Astrocyte (in vitro differentiated cells and primary cell): ENCODE measurements around the gene C3. TPM values are rescaled to one million over a fixed set of nuclear protein-coding genes. Genes with fewer than 3 reads are reported as not detected.

ENCODE experiments used
- DNase-seq: peaks from one replicate; pipeline ENCODE4 v3.0.0-alpha.2; 2010; ENCODE audit warnings: low read depth
- FAIRE-seq: peaks from 2 replicates; lab custom pipeline; 2011; peaks lifted over from hg19 to GRCh38; lab: Jason Lieb, UNC
- H2AFZ ChIP-seq: 2 replicates; pipeline ENCODE4 v1.6.0; 2012; ENCODE audit warnings: low read depth, low read length, inconsistent platforms
- H3K27ac ChIP-seq: 2 replicates; pipeline ENCODE4 v1.5.1; 2011; ENCODE audit warnings: low read depth, low read length, inconsistent platforms
- H3K27me3 ChIP-seq: 2 replicates; pipeline ENCODE4 v1.6.0; 2011; ENCODE audit warnings: low read length, inconsistent platforms; ENCODE audit not compliant: insufficient read depth
- H3K36me3 ChIP-seq: 2 replicates; pipeline ENCODE4 v1.5.1; 2011; ENCODE audit warnings: low read length, inconsistent platforms; ENCODE audit not compliant: insufficient read depth
- H3K4me1 ChIP-seq: 2 replicates; pipeline ENCODE4 v1.5.1; 2011; ENCODE audit warnings: low read length, inconsistent platforms; ENCODE audit not compliant: insufficient read depth
- H3K4me2 ChIP-seq: 2 replicates; pipeline ENCODE4 v1.6.0; 2012; ENCODE audit warnings: low read length, inconsistent platforms
- H3K4me3 ChIP-seq: 2 replicates; pipeline ENCODE4 v1.5.1; 2011; ENCODE audit warnings: low read depth, mild to moderate bottlenecking, low read length, inconsistent platforms; ENCODE audit not compliant: insufficient read depth
- H3K79me2 ChIP-seq: 2 replicates; pipeline ENCODE4 v1.6.0; 2012; ENCODE audit warnings: mild to moderate bottlenecking, low read length, inconsistent platforms; ENCODE audit not compliant: insufficient read depth
- H3K9ac ChIP-seq: 2 replicates; pipeline ENCODE4 v1.6.0; 2012; ENCODE audit warnings: mild to moderate bottlenecking, low read length, inconsistent platforms
- H3K9me3 ChIP-seq: 2 replicates; pipeline ENCODE4 v1.5.1; 2012; ENCODE audit warnings: low read depth, mild to moderate bottlenecking, low read length, inconsistent platforms; ENCODE audit not compliant: insufficient read depth
- H4K20me1 ChIP-seq: 2 replicates; pipeline ENCODE4 v1.6.0; 2012; ENCODE audit warnings: low read length, inconsistent platforms; ENCODE audit not compliant: insufficient read depth
- H3K27ac Mint-ChIP-seq: one replicate; pipeline ENCODE4 v1.8.0; 2021; ENCODE audit warnings: mild to moderate bottlenecking, mixed read lengths; ENCODE audit not compliant: unreplicated experiment
- H3K27me3 Mint-ChIP-seq: one replicate; pipeline ENCODE4 v1.8.0; 2021; ENCODE audit warnings: low read depth, mixed read lengths; ENCODE audit not compliant: unreplicated experiment
- H3K36me3 Mint-ChIP-seq: one replicate; pipeline ENCODE4 v1.8.0; 2021; ENCODE audit warnings: low read depth, mixed read lengths; ENCODE audit not compliant: unreplicated experiment
- H3K4me1 Mint-ChIP-seq: one replicate; pipeline ENCODE4 v1.8.0; 2021; ENCODE audit warnings: low read depth, mixed read lengths; ENCODE audit not compliant: unreplicated experiment
- H3K4me3 Mint-ChIP-seq: one replicate; pipeline ENCODE4 v1.8.0; 2021; ENCODE audit warnings: mild to moderate bottlenecking, moderate library complexity, mixed read lengths; ENCODE audit not compliant: unreplicated experiment
- H3K9me3 Mint-ChIP-seq: one replicate; pipeline ENCODE4 v1.8.0; 2021; ENCODE audit warnings: mild to moderate bottlenecking, mixed read lengths; ENCODE audit not compliant: unreplicated experiment
- CTCF ChIP-seq: IDR thresholded peaks from 2 replicates; pipeline ENCODE4 v1.5.1; 2011; ENCODE audit warnings: low read depth, mild to moderate bottlenecking, inconsistent platforms, low read length, moderate library complexity; ENCODE audit not compliant: insufficient read depth
- EZH2 ChIP-seq: IDR thresholded peaks from 2 replicates; pipeline ENCODE4 v1.6.1; 2012; ENCODE audit warnings: mild to moderate bottlenecking, low read length, inconsistent platforms; ENCODE audit not compliant: insufficient read depth
- total RNA-seq: library from RNA; stranded (reverse); gene quantifications from 2 replicates; pipeline ENCODE4 v1.2.1, GENCODE V29; 2021

C3 gene
- total RNA-seq, 1 donor from 2014 or later = 2.4 TPM

GRCh38 chr19:6761053-6761676 lies 40.7 kb upstream of the C3 start:
- FAIRE-seq (no peak), DNase-seq (no peak)
- no peak for TF ChIP-seq CTCF
- Mint-ChIP-seq H3K4me3 (no peak overlapping the region), H3K27me3 (peaks cover 3% of the 10 kb centered on the region), H3K9me3 (no peaks in the 10 kb centered on the region), H3K4me1 (peaks cover 6% of the 10 kb centered on the region), H3K36me3 (no peaks in the 10 kb centered on the region), H3K27ac (no peak overlapping the region)
- H3K4me3 ChIP-seq = no peak overlapping the region
- no peak overlapping the region for H3K27ac ChIP-seq
- H3K9ac ChIP-seq = no peak overlapping the region
- no peak overlapping the region for H2AFZ ChIP-seq
- H4K20me1 ChIP-seq = no peaks in the 10 kb centered on the region
- H3K79me2 ChIP-seq = no peaks in the 10 kb centered on the region
- no peaks in the 10 kb centered on the region for H3K27me3 ChIP-seq
- H3K4me2 ChIP-seq = no peak overlapping the region
- H3K36me3 ChIP-seq = no peaks in the 10 kb centered on the region
- no peaks in the 10 kb centered on the region for H3K9me3 ChIP-seq
- H3K4me1 ChIP-seq = no peaks in the 10 kb centered on the region

- Histone ChIP-seq H3K4me2 (no peak overlapping the region), H3K4me3 (no peak overlapping the region), H3K9me3 (no peaks in the 10 kb centered on the region), H3K27me3 (no peaks in the 10 kb centered on the region), H3K36me3 (no peaks in the 10 kb centered on the region), H3K27ac (no peak overlapping the region), H3K9ac (no peak overlapping the region), H3K4me1 (no peaks in the 10 kb centered on the region), H2AFZ (no peak overlapping the region), H4K20me1 (no peaks in the 10 kb centered on the region), H3K79me2 (no peaks in the 10 kb centered on the region)
- H3K27me3 Mint-ChIP-seq = no peaks in the 10 kb centered on the region
- TF ChIP-seq CTCF = no peak
- TF ChIP-seq EZH2 = no peak
- H3K4me3 Mint-ChIP-seq = no peak overlapping the region
- H3K4me1 Mint-ChIP-seq = peaks cover under 1% of the 10 kb centered on the region
- FAIRE-seq (no peak), DNase-seq (no peak)
- no peaks in the 10 kb centered on the region for H3K36me3 Mint-ChIP-seq
- H3K27ac Mint-ChIP-seq = no peak overlapping the region
- no peaks in the 10 kb centered on the region for H3K9me3 Mint-ChIP-seq
Observed at GRCh38 chr19:6760606-6761005, 40.2 kb upstream of the C3 start.

DNA sequence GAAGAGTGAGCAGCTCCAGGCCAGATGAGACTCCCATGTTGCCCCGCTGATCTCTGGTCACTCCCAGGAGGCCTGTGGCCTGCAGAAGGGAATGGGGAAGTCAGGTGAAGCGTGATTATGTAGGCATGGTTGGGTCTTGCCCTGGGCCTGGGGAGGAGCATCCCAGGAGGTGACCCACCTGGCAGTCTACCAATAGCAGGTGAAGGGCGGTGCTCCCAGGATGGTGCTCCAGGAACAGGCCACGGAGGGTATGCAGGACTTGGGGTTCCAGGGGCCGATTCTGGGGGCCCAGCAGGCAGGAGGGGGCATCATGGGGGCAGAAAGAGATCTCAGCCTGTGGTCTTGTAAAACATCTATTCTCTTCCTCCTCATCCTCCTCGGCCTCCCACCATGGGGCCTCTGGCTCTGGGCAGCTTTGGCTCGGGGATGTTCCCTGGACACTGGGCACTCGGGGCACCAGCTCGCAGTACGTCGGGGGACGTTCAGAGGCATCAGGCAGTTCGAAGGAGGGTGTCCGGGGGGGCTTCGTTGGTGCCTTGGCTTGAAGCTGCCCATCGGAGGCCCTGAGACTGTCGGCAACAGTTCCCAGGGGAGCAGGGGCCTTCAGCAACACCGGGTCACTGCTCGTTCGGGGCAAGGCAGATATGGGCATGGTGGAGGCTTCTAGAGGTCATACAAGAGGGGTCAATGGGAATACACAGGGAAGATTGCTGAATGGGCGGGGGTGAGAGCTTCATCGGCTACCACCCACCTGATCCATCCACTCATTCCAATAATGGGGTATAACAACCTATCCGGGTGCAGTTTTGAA lies 34.4 kb upstream of the C3 start:
- H3K9me3 ChIP-seq = no peaks in the 10 kb centered on the region
- DNase-seq (no peak), FAIRE-seq (no peak)
- Mint-ChIP-seq H3K9me3 (no peaks in the 10 kb centered on the region), H3K36me3 (peaks cover 3% of the 10 kb centered on the region), H3K4me1 (no peaks in the 10 kb centered on the region), H3K27ac (peak overlapping the region; percentile 29), H3K4me3 (no peak overlapping the region), H3K27me3 (no peaks in the 10 kb centered on the region)
- no peak overlapping the region for H3K27ac ChIP-seq
- no peaks in the 10 kb centered on the region for H3K79me2 ChIP-seq
- no peak overlapping the region for H3K4me2 ChIP-seq
- TF ChIP-seq CTCF (no peak), EZH2 (no peak)
- no peak overlapping the region for H3K9ac ChIP-seq
- no peak overlapping the region for H3K4me3 ChIP-seq
- no peak overlapping the region for H2AFZ ChIP-seq
- H3K27me3 ChIP-seq = no peaks in the 10 kb centered on the region
- H4K20me1 ChIP-seq = no peaks in the 10 kb centered on the region
- H3K4me1 ChIP-seq = peaks cover 6% of the 10 kb centered on the region
- H3K36me3 ChIP-seq = peaks cover 8% of the 10 kb centered on the region
